Rectal smooth muscle tissue (tissue), 1 donor: ENCODE data around the gene WDR20.
"Not testable (repeated sequence)": the region's sequence is repeated elsewhere in the genome, so short reads cannot be mapped to it uniquely, and the experiment has no call there.

Source experiments
- H3K27ac ChIP-seq: one replicate; pipeline ENCODE4 v1.7.0; 2013; ENCODE audit warnings: low read depth, low read length, inconsistent platforms
- H3K27me3 ChIP-seq: one replicate; pipeline ENCODE4 v1.7.0; 2013; ENCODE audit warnings: low read length; ENCODE audit not compliant: control insufficient read depth, insufficient read depth
- H3K36me3 ChIP-seq: one replicate; pipeline ENCODE4 v1.7.0; 2013; ENCODE audit warnings: low read length; ENCODE audit not compliant: control insufficient read depth, insufficient read depth
- H3K4me1 ChIP-seq: one replicate; pipeline ENCODE4 v1.7.0; 2013; ENCODE audit warnings: low read length; ENCODE audit not compliant: control insufficient read depth, insufficient read depth
- H3K4me3 ChIP-seq: one replicate; pipeline ENCODE4 v1.7.0; 2013; ENCODE audit warnings: low read length
- H3K9ac ChIP-seq: one replicate; pipeline ENCODE4 v1.7.0; 2013; ENCODE audit warnings: low read length

The WDR20 gene, protein sequence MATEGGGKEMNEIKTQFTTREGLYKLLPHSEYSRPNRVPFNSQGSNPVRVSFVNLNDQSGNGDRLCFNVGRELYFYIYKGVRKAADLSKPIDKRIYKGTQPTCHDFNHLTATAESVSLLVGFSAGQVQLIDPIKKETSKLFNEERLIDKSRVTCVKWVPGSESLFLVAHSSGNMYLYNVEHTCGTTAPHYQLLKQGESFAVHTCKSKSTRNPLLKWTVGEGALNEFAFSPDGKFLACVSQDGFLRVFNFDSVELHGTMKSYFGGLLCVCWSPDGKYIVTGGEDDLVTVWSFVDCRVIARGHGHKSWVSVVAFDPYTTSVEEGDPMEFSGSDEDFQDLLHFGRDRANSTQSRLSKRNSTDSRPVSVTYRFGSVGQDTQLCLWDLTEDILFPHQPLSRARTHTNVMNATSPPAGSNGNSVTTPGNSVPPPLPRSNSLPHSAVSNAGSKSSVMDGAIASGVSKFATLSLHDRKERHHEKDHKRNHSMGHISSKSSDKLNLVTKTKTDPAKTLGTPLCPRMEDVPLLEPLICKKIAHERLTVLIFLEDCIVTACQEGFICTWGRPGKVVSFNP

DNA sequence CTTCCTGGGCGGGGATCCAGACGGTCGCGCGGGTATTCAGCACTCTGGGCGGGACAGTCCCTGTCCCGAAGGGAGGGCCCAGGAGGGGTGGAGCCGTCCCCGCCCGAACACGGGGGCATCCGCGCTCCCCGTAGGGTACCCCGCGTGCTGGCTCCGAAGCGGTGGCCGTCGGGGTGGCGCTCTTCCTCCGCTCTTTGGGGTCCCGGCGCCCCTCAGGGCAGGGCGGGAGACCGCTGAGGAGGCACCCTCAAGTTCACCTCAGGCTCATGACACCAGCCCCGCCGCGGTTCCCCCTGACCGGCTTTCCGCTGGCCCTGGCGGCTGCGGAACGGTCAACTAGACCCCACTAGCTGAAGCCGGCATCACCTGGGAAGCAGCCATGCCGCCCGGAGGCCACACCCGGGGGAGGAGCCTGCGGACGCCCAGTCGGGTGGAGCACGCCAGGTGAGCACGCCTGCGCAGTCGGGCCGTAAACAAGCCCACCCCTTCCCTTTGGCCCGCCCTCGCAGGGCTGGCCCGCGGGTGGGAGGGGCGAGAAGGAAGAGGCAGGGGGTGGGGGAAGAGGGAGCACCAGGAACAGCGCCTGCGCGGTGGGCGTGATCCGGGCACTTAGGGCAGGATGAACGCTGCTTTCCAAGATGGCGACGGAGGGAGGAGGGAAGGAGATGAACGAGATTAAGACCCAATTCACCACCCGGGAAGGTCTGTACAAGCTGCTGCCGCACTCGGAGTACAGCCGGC lies at the start of gene WDR20:
TSS of gene WDR20 (plus strand) at position 612 of the 741 bp plus-strand sequence. CDS start at position 639, 27 bp downstream.
- Histone ChIP-seq H3K9ac (peak within 1 kb of the TSS; percentile 74), H3K36me3 (no peaks in the 10 kb centered on the region), H3K4me3 (peak within 1 kb of the TSS; percentile 76), H3K4me1 (peaks cover 9% of the 10 kb centered on the region), H3K27me3 (no peaks in the 10 kb centered on the region), H3K27ac (peak within 1 kb of the TSS; percentile 51)

DNA sequence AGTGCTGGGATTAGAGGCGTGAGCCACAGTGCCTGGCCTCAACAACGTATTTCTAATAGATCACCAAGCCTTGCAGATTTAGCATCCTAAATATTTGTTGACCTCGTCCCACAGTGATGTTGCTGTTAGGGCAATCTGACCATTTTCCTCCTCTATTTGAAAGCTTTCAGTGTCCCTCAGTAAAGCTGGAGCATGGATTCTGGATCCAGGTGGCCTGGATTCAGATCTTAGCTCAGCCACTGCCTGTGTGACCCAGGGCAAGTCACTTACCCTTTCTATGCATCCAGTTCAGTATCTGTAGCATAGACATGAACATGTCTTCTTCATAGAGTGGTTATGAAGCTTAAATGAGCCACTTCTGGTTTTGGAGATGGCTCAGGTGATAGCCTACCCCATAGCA lies 49.0 kb upstream of the WDR20 start:
- Histone ChIP-seq H3K27ac (no peak overlapping the region), H3K4me1 (peaks cover 1% of the 10 kb centered on the region), H3K4me3 (no peak overlapping the region), H3K9ac (no peak overlapping the region), H3K36me3 (no peaks in the 10 kb centered on the region), H3K27me3 (no peaks in the 10 kb centered on the region)

DNA sequence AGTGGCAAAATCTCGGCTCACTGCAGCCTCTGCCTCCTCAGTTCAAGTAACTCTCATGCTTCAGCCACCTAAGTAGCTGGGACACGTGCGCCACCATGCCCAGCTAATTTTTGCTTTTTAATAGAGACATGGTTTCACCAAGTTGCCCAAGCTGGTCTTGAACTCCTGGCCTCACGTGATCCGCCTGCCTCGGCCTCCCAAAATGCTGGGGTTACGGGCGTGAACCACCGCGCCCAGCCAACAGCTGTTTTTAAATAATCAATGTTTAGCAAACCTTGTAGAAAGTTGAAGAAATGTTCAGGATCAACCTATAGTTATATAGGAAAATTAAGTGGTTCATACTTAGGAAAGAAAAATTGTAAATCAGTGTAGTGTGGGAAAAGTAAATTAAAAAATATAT lies 46.9 kb upstream of the WDR20 start:
- no peak overlapping the region for H3K27ac ChIP-seq
- peaks cover 2% of the 10 kb centered on the region for H3K4me1 ChIP-seq
- H3K9ac ChIP-seq, result no peak overlapping the region
- no peaks in the 10 kb centered on the region for H3K27me3 ChIP-seq
- no peaks in the 10 kb centered on the region for H3K36me3 ChIP-seq
- H3K4me3 ChIP-seq, result no peak overlapping the region

DNA sequence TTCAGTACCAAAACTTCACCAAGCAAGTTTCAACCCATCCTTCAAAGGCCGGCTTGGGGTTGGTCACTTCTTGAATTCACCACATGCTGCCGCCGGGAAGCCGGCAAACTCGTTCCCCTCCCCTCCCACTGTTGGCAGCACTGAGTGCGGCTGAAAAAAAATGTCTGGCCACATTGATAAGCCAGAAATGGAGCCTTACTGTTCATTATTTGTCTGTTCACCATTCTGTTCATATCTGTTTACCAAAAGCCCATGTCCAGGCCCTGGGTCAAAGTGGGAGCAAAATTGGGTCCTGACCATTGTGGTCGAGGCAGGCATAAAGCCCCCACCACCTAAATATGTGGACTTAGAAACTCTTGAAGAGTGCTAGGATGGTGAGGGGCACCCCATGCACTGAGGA lies 45.6 kb upstream of the WDR20 start:
- H3K27me3 ChIP-seq, result no peaks in the 10 kb centered on the region
- H3K27ac ChIP-seq, result no peak overlapping the region
- H3K4me1 ChIP-seq, result peaks cover 2% of the 10 kb centered on the region
- no peaks in the 10 kb centered on the region for H3K36me3 ChIP-seq
- no peak overlapping the region for H3K9ac ChIP-seq
- no peak overlapping the region for H3K4me3 ChIP-seq

DNA sequence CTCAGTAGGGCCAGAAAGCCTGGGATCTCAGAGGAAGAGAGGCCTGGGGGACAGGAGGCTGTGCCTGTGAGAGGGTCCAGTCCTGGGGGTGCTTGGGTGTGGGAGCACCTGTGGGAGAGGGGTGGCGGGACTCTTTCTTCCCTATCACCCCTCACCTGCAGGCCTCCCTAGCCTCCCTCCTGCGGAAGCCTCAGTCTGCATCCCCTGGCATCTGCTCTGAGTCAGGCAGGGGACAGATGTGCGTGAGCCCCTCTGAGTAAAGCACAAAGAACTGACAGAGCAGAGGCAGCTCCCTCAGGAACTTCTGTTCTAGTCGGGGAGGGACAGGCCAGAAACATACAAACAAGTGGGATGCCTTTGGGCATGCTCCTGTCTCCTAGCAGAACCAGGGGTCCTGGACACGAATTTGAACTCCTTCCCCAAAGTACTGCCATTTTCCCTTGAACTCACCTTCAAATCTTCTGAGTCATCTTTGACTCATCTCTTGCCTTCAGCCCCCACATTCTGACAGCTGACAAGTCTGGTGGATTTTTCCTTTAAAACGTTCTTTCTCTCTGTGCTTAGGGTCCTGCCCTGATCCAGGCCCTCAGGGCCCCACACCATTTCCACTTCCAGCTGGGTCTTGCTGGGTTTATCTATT lies 44.3 kb upstream of the WDR20 start:
- H3K4me3 ChIP-seq, result no peak overlapping the region
- no peaks in the 10 kb centered on the region for H3K36me3 ChIP-seq
- peaks cover 2% of the 10 kb centered on the region for H3K4me1 ChIP-seq
- H3K27ac ChIP-seq, result no peak overlapping the region
- no peak overlapping the region for H3K9ac ChIP-seq
- no peaks in the 10 kb centered on the region for H3K27me3 ChIP-seq

DNA sequence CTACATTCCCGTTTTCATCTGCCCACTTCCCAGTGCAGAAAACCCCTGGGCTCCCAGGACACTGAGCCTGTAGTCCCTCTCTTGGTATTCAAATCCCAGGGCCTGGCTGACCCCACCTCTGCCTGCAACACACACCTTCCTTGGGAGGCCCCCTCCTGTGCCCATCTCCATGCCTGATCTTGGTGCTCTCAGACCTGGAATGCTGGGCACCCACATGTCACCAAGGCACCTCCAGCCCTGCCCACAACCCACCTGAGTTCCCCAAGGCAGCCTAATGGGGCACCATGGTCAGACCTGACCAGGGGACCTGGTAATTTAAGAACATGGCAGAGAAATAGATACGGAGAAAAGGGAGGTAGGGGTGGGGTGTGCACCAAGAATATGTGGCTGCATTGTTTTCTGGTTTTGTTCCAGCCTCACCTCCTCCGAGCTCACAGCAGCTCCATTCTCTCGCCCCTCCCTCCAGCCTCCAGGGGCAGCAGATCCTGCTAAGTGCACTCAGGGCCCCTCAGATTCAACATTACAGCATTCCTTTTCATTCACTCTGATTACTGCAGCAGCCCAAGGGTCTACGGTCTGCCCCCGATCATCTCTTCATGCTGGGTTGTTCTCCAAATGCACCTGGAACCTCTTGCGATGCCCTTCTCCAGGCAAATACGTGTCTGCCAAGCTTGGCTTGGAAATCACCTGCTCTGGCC lies 43.7 kb upstream of the WDR20 start:
- no peak overlapping the region for H3K27ac ChIP-seq
- H3K4me1 ChIP-seq, result peaks cover 2% of the 10 kb centered on the region
- no peak overlapping the region for H3K9ac ChIP-seq
- no peak overlapping the region for H3K4me3 ChIP-seq
- H3K27me3 ChIP-seq, result no peaks in the 10 kb centered on the region
- H3K36me3 ChIP-seq, result no peaks in the 10 kb centered on the region

DNA sequence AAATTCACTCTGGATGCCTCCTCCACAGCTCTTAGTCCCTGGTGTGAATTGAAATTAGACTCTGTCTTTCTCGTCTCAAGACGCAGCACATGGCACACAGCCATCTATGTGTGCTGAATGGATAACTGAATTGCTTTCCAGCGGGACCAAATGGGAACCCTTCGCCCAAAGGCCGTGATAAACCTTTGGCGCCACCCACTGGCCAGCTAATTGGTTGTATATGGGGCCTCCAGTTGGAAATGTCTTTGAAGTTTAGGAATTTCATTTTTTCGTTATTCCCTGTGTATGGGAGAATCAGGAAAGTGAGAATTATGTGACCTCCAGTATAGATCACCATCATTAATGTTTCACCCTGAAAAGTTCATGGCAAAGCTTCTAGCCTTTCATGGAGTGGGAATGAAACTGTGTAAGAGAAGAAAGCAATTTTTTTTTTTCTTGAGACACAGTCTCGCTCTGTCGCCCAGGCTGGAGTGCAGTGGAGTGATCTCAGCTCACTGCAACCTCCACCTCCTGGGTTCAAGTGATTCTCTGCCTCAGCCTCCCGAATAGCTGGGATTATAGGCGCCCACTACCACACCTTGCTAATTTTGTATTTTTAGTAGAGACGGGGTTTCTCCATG lies 43.0 kb upstream of the WDR20 start:
- Histone ChIP-seq H3K27ac (no peak overlapping the region), H3K4me1 (peaks cover 2% of the 10 kb centered on the region), H3K4me3 (no peak overlapping the region), H3K36me3 (no peaks in the 10 kb centered on the region), H3K27me3 (no peaks in the 10 kb centered on the region), H3K9ac (no peak overlapping the region)

DNA sequence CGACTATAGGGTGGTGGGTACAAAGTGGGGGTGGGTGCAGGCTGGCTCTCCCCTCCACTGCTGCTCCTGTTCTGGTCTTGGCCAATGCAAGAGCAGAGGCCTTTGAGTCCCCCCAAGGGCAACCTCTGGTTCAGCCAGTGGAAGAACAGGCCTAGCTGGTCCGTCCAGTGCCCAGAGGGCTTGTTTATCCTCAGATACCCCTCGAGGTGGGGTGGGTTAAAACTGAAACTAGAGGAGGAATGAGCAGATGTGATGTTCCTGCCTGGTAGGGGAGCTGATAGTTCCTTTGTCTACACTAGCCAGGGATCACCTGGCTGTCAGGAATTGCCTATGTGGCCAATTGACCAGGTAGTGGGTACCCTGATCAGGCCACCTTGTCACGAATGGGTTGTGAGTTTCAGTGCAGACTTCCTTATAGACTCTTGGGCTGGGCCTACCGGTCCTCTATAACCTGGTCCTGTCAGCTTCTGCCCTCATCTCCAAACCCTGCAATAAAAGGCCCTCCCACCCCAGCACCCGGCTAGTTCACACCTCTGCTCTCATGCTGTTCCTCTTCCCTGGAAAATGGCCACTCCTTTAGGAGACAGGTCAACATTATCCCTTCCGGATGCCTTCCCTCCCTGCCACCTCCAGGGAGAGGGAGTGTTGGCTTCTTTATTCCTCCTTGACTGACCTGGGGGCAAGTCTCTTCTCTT lies 42.1 kb upstream of the WDR20 start:
- Histone ChIP-seq H3K9ac (no peak overlapping the region), H3K36me3 (no peaks in the 10 kb centered on the region), H3K27ac (no peak overlapping the region), H3K4me3 (no peak overlapping the region), H3K27me3 (no peaks in the 10 kb centered on the region), H3K4me1 (peaks cover 2% of the 10 kb centered on the region)

DNA sequence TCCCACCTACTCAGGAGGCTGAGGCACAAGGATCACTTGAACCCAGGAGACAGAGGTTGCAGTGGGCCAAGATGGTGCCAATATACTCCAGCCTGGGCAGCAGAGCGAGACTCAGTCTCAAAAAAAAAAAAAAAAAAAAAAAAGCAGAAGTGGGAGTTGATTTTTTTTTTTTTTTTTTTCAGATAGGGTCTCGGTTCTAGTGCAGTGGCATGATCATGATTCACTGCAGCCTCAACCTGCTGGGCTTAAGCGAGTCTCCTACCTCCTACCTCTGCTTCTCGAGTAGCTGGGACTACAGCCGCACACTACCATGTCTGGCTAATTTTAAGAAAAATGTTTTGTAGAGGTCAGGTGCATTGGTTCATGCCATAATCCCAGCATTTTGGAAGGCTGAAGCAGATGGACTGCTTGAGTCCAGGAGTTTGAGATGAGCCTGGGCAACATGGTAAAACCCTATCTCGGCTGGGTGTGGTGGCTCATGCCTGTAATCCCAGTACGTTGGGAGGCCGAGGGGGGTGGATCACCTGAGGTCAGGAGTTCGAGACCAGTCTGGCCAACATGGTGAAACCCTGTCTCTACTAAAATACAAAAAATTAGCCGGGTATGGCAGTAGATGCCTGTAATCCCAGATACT lies 36.5 kb upstream of the WDR20 start:
- Histone ChIP-seq H3K4me3 (no peak overlapping the region), H3K36me3 (no peaks in the 10 kb centered on the region), H3K4me1 (no peaks in the 10 kb centered on the region), H3K27me3 (no peaks in the 10 kb centered on the region), H3K9ac (no peak overlapping the region), H3K27ac (no peak overlapping the region)

DNA sequence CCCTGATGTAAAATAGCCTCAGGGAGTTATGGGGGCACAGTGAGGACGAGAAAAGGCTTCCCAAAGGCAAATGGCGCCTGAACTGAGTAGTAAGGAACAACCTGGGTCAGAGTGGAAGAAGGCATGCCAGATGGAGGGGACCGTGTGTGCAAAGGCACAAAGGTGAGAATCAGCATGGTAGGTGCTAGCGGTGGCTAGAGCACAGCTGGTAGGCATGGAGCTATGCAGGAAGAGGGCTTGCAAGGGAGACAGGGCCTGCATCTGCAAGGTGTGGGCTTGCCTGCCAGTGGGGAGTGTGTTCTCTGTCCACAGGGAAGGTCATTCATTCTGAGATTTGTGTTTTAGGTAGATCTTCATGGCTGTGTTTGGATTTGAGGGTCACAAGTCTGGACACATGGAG lies 34.3 kb upstream of the WDR20 start:
- Histone ChIP-seq H3K9ac (no peak overlapping the region), H3K36me3 (no peaks in the 10 kb centered on the region), H3K27me3 (no peaks in the 10 kb centered on the region), H3K4me3 (no peak overlapping the region), H3K4me1 (no peaks in the 10 kb centered on the region), H3K27ac (no peak overlapping the region)

DNA sequence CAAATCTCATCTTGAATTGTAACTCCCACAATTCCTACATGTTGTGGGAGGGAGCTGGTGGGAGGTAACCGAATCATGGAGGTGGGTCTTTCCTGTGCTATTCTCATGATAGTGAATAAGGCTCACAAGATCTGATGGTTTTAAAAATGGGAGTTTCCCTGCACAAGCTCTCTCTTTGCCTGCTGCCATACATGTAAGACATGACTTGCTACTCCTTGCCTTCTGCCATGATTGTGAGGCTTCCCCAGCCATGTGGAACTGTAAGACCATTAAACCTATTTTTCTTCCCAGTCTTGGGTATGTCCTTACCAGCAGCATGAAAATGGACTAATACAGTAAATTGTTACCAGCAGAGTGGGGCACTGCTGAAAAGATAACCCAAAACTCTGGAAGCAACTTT lies 30.4 kb upstream of the WDR20 start:
- H3K4me3 ChIP-seq, H3K9ac ChIP-seq, H3K27me3 ChIP-seq, H3K36me3 ChIP-seq, H3K27ac ChIP-seq, H3K4me1 ChIP-seq: not testable (repeated sequence)
